ENCODE measurements around the gene S100A11.

The S100A11 gene

GRCh38 chr1:152001631-152002584 lies 34.9 kb downstream of the S100A11 start:
- peak; percentile 90 for DNase-seq (ENCODE audit: low spot score)

GRCh38 chr1:152000964-152001630 lies 35.7 kb downstream of the S100A11 start:
- DNase-seq (ENCODE audit: low spot score): no peak

GRCh38 chr1:151998611-151999362 lies 38.0 kb downstream of the S100A11 start:
- no peak for DNase-seq (ENCODE audit: low spot score)

- no peak for DNase-seq (ENCODE audit: low spot score)
Measured at GRCh38 chr1:151997284-151997570, 39.6 kb downstream of the S100A11 start.

GRCh38 chr1:151995774-151996173 lies 41.0 kb downstream of the S100A11 start:
- no peak for DNase-seq (ENCODE audit: low spot score)

- DNase-seq (ENCODE audit: low spot score): peak; percentile 84
Measured at GRCh38 chr1:151994956-151995355, 41.8 kb downstream of the S100A11 start.

GRCh38 chr1:151993734-151994496 lies 42.9 kb downstream of the S100A11 start, which contains the start of gene S100A10:
Gene S100A10, minus strand, starts transcription at chr1:151993859. Its CDS starts 7,629 bp downstream, at chr1:151986230.
- DNase-seq (ENCODE audit: low spot score): peak; percentile 85

- DNase-seq (ENCODE audit: low spot score): no peak
Measured at GRCh38 chr1:151993084-151993733, 43.6 kb downstream of the S100A11 start.

- DNase-seq (ENCODE audit: low spot score): peak; percentile 86
Measured at GRCh38 chr1:151992303-151993083, 44.3 kb downstream of the S100A11 start.

- no peak for DNase-seq (ENCODE audit: low spot score)
Measured at GRCh38 chr1:151991663-151992302, 45.0 kb downstream of the S100A11 start.

- no peak for DNase-seq (ENCODE audit: low spot score)
Measured at GRCh38 chr1:151990856-151991198, 46.0 kb downstream of the S100A11 start.

- DNase-seq (ENCODE audit: low spot score): no peak
Measured at GRCh38 chr1:151990058-151990855, 46.5 kb downstream of the S100A11 start.

- peak; percentile 83 for DNase-seq (ENCODE audit: low spot score)
Measured at GRCh38 chr1:151989211-151989862, 47.5 kb downstream of the S100A11 start.

GRCh38 chr1:151988405-151988923 lies 48.3 kb downstream of the S100A11 start:
- peak; percentile 79 for DNase-seq (ENCODE audit: low spot score)

GRCh38 chr1:151986501-151987190 lies 50.2 kb downstream of the S100A11 start:
- DNase-seq (ENCODE audit: low spot score): no peak

GRCh38 chr1:151985768-151986167 lies 51.0 kb downstream of the S100A11 start:
- DNase-seq (ENCODE audit: low spot score): no peak

- DNase-seq (ENCODE audit: low spot score): no peak
Measured at GRCh38 chr1:151985270-151985669, 51.5 kb downstream of the S100A11 start.
